GM12864 (cell line): Measurements from ENCODE around the gene HLA-A.
A peak's percentile ranks its signal among the peaks of the same experiment; 100 is the strongest.
"Not testable (repeated sequence)": the region's sequence is repeated elsewhere in the genome, so short reads cannot be mapped to it uniquely, and the experiment has no call there.

Experiments
- DNase-seq: peaks from one replicate; pipeline ENCODE4 v3.0.0-alpha.2; 2011; ENCODE audit warnings: low read depth
- H3K4me3 ChIP-seq: 2 replicates; pipeline ENCODE4 v1.5.1; 2011; ENCODE audit warnings: mild to moderate bottlenecking, low read depth, low read length, control low read depth
- CTCF ChIP-seq: IDR thresholded peaks from 2 replicates; pipeline ENCODE4 v1.5.1; 2011; ENCODE audit warnings: low read depth, mild to moderate bottlenecking, moderate library complexity, low read length, control low read depth, inconsistent platforms; ENCODE audit errors: missing control alignments

Gene HLA-A

GRCh38 chr6:29925321-29925720 is 17.0 kb upstream of the HLA-A start:
- TF ChIP-seq CTCF, result no peak
- H3K4me3 ChIP-seq, result no peak overlapping the region
- no peak for DNase-seq

GRCh38 chr6:29925727-29926412 is 16.5 kb upstream of the HLA-A start:
- DNase-seq, result no peak
- no peak for TF ChIP-seq CTCF
- peak overlapping the region; percentile 78 for H3K4me3 ChIP-seq

- peak overlapping the region; percentile 78 for H3K4me3 ChIP-seq
- TF ChIP-seq CTCF, result no peak
- no peak for DNase-seq
Measured at GRCh38 chr6:29926413-29927274, 15.7 kb upstream of the HLA-A start.

- TF ChIP-seq CTCF, result no peak
- no peak overlapping the region for H3K4me3 ChIP-seq
Measured at GRCh38 chr6:29927275-29927569, 15.1 kb upstream of the HLA-A start.

GRCh38 chr6:29927841-29928388 is 14.4 kb upstream of the HLA-A start:
- no peak for DNase-seq
- TF ChIP-seq CTCF, result no peak
- no peak overlapping the region for H3K4me3 ChIP-seq

More at GRCh38 chr6:29927275-29927569, 15.1 kb upstream of the HLA-A start:
- DNase-seq, result no peak

- not testable (repeated sequence) for H3K4me3 ChIP-seq, DNase-seq
Measured at GRCh38 chr6:29930047-29930446, 12.3 kb upstream of the HLA-A start.

GRCh38 chr6:29933955-29934354 is 8.4 kb upstream of the HLA-A start:
- no peak for DNase-seq
- no peak for TF ChIP-seq CTCF
- no peak overlapping the region for H3K4me3 ChIP-seq
